Measurements from ENCODE around the gene GATB. TPM values are rescaled to one million over a fixed set of nuclear protein-coding genes. Genes with fewer than 3 reads are reported as not detected.

The GATB gene
- total RNA-seq (2022; extraction: Qiagen RNA extraction): 10.1 to 12.3 TPM (median 11.0 TPM) in 5 replicates

DNA sequence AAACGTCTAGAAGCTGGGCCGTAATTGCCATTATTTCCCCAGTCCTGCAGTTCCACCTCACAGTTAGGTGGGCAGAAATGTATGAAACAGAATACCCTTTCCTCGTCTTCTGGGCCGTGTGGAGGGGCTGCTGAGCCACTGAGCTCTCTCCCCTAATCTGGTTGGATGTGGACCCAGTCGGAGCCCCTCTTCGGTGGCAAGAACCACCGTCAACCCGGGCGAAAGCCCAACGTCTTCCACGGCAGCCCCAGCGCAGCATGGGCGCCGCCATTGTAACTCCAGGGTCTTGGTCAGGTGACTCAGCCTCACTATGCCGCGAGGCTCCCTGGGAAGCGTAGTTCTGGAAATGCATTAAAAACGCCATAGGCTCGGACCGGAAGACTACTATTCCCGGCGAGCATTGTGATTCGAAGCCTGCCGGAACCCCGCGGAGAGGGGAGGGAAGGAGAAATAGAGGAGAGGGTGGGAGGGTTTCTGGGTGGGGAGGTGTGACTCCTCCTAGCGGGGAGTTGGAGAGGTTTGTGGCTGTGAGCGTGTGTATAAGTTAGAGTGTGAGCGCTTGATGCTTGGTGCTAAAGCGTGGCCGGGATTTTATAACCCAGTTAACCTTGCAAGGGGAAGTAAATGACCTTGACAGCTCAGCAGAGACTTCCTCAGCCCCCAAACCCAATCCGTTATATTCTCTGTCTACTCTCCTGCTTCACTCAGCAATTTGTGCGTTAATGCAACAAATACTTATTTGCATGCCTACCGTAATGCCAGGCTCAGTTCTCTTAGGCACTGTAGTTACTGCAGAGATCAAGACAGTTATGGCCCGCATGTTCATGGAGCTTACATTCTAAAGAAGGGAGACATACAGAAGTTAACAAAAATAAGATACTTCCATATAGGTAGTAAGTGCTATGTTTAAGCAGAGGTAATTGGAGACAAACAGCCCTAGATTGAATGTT, at the start of gene GATB:
GATB (minus strand) TSS at position 296 of the 950 bp plus-strand sequence; CDS start at position 271, 25 bp downstream.

Measured in A549 treated with Hydrocortisone at 1 μM for 4 hours (cell line).